ENCODE results near the gene MAGOH. TPM values are rescaled to one million over a fixed set of nuclear protein-coding genes. Genes with fewer than 3 reads are reported as not detected.

The MAGOH gene
- total RNA-seq, 1 donor from 2014 or later = 34.9 TPM

GRCh38 chr1:53183095-53183990, 55.0 kb downstream of the MAGOH start:
- no peak for DNase-seq

GRCh38 chr1:53182716-53183094, 55.6 kb downstream of the MAGOH start:
- DNase-seq = no peak

GRCh38 chr1:53182111-53182593, 56.2 kb downstream of the MAGOH start:
- DNase-seq = peak; percentile 93

- no peak for DNase-seq
Measured at GRCh38 chr1:53180951-53181350, 57.4 kb downstream of the MAGOH start.

- no peak for DNase-seq
Measured at GRCh38 chr1:53180226-53180625, 58.1 kb downstream of the MAGOH start.

Other genes with a start within 250 kb of the MAGOH start
- gene PODN, start 176.3 kb downstream of the MAGOH start, total RNA-seq = not detected in 2 replicates
- gene SLC1A7, start 95.9 kb downstream of the MAGOH start, total RNA-seq = not detected in 2 replicates
- gene CPT2, start 41.7 kb downstream of the MAGOH start, total RNA-seq = 12.4 and 14.8 TPM in 2 replicates
- 47.1 TPM in 2 replicates for gene CZIB, start 17.9 kb downstream of the MAGOH start, total RNA-seq
- 17.2 and 51.9 TPM in 2 replicates for gene LRP8, start 89.6 kb upstream of the MAGOH start, total RNA-seq
- not detected in 2 replicates for gene DMRTB1, start 220.9 kb upstream of the MAGOH start, total RNA-seq

Data from dermis blood vessel endothelial cell (primary cell).